Activated T-helper 17 cell treated with anti-CD3 and anti-CD28 coated beads, Interleukin-2, amount 50 U/mL, for 72 hours (primary cell): Measurements from ENCODE around the gene GNAS. TPM values are rescaled to one million over a fixed set of nuclear protein-coding genes. Genes with fewer than 3 reads are reported as not detected.

Experiments used
- ATAC-seq: fragments of 150-1000 bp; cut with Tn5 transposase; replicated peaks from 2 replicates; pipeline ENCODE4 v1.10.0; 2021; ENCODE audit warnings: mild to moderate bottlenecking, moderate library complexity
- H3K27ac Mint-ChIP-seq: one replicate; pipeline ENCODE4 v1.8.0; 2022; ENCODE audit warnings: mixed read lengths
- H3K27me3 Mint-ChIP-seq: one replicate; pipeline ENCODE4 v1.8.0; 2022; ENCODE audit warnings: mixed read lengths
- H3K36me3 Mint-ChIP-seq: one replicate; pipeline ENCODE4 v1.8.0; 2022; ENCODE audit warnings: low read depth, mild to moderate bottlenecking, mixed read lengths
- H3K4me1 Mint-ChIP-seq: one replicate; pipeline ENCODE4 v1.8.0; 2022; ENCODE audit warnings: mixed read lengths
- H3K4me3 Mint-ChIP-seq: one replicate; pipeline ENCODE4 v1.8.0; 2022; ENCODE audit warnings: mild to moderate bottlenecking, mixed read lengths
- H3K9me3 Mint-ChIP-seq: one replicate; pipeline ENCODE4 v1.8.0; 2022; ENCODE audit warnings: mixed read lengths
- total RNA-seq, 2 donors: library from RNA; stranded (reverse); gene quantifications; one replicate each; pipeline ENCODE4 v1.2.3, GENCODE V29; 2022

The GNAS gene
- total RNA-seq, 2 donors from 2014 or later, result 412 to 688 TPM

DNA sequence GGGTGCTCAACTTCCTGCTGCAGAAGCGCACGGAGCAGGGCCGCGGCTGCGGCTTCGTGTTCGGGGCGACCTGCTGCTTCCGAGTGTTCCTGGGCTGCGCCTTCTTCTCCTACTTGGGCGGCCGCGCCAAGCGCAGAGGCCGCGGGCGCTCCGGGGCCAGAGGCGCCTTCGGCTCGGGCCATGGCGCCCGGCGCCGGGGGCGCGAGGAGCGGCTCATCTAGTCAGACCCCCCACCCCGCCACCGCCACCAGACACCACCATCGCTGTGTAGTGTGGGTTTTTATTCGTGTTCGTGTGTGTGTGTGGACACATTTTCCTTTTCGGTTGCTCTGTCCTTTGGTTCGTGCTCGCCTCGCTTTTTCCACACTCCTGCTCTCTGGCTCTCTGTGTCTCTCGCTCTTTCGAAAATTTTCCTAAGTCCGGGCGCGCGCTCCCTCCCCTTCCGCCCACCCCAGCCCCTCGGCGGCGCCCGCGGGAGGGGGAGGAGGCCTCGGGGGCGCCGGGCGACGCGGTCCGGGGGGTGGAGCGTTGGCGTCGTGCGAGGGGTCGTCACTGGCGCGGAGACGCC lies 38.1 kb downstream of the GNAS start:
- peak overlapping the region; percentile 77 for H3K4me3 Mint-ChIP-seq
- no peaks in the 10 kb centered on the region for H3K9me3 Mint-ChIP-seq
- H3K27ac Mint-ChIP-seq, result no peak overlapping the region
- H3K4me1 Mint-ChIP-seq, result peaks cover 22% of the 10 kb centered on the region
- peak; percentile 13 for ATAC-seq
- H3K36me3 Mint-ChIP-seq, result peaks cover 37% of the 10 kb centered on the region
- no peaks in the 10 kb centered on the region for H3K27me3 Mint-ChIP-seq

DNA sequence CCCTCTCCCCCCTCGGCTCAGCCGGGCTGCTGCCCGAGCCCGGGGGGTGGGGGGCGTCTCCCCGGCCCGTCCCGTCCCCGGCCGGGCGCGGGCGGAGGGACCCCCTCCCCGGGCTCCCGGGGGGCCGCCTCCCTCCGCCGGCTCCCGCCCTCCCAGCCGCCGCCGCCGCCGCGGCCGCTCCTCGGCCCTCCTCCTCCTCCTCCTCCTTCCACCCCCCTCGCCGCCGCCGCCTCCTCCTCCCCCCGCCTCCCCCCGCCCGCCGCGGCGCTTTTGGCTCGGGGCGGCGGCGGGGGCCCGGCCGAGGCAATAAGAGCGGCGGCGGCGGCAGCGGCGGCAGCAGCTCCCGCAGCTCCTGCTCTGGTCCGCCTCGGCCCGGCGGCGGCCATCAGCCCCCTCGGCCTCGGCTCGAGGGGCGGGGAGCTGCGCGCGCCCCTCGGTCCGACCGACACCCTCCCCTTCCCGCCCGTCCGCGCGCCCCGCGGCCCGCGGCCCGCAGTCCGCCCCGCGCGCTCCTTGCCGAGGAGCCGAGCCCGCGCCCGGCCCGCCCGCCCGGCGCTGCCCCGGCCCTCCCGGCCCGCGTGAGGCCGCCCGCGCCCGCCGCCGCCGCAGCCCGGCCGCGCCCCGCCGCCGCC lies 38.7 kb downstream of the GNAS start:
- no peaks in the 10 kb centered on the region for H3K9me3 Mint-ChIP-seq
- no peaks in the 10 kb centered on the region for H3K27me3 Mint-ChIP-seq
- ATAC-seq, result peak; percentile 11
- H3K27ac Mint-ChIP-seq, result no peak overlapping the region
- H3K4me1 Mint-ChIP-seq, result peaks cover 27% of the 10 kb centered on the region
- peak overlapping the region; percentile 95 for H3K4me3 Mint-ChIP-seq
- peaks cover 43% of the 10 kb centered on the region for H3K36me3 Mint-ChIP-seq

DNA sequence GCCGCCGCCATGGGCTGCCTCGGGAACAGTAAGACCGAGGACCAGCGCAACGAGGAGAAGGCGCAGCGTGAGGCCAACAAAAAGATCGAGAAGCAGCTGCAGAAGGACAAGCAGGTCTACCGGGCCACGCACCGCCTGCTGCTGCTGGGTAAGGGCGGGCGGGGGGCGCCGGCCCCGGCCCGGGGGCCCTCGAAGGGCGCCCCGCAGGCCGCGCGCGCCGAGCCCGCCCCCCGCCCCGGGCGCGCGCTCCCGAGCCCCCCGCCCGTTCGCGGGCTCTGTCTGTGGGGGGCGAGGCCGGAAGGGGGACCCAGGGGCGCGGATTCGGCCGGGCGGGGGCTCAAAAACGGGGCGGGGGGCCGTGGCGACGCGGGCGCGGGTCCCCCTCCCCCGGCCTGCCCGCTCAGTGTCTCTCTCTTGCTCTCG lies 39.2 kb downstream of the GNAS start:
- Mint-ChIP-seq H3K27ac (peak overlapping the region; percentile 96), H3K4me3 (peak overlapping the region; percentile 95), H3K9me3 (no peaks in the 10 kb centered on the region), H3K36me3 (peaks cover 48% of the 10 kb centered on the region), H3K27me3 (no peaks in the 10 kb centered on the region), H3K4me1 (peaks cover 29% of the 10 kb centered on the region)
- no peak for ATAC-seq

DNA sequence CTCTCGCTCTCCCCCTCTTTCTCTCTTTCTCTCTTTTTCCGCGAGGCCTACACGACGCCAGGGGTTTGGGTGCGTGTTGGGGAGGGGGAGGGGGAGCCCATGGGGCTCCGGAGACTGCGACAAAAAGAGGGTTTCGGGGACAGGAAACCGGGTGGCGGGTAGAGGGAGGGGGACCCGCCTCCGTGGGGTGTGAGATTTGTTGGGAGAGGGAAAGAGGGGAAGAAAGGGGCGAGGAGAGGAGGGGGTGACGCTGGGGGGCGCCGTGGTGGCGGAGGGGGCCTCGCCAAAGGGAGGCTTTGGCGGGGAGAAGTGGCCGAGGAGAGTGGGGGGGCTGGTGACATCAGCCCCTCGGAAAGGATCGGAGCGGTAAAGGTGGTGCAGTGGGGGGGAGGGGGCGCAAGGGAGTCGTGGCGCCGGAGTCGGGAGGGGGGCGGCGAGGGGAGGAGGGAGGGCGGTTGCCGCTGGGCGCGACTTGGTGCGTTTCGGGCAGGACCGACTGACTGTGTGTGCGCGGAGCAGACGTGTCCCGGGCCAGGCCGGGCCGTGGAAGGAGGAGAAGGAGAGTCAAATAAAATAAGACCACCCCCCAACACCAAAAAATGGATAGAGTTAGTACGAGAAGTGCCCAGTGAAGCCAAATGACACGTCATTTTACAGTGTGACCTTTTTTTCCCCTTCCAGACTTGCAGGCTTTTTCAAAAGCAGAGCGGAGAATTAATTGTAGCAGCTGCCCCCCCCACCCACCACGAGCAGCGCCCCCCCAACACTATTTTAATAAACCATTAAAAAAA lies 39.8 kb downstream of the GNAS start:
- peak overlapping the region; percentile 95 for H3K4me3 Mint-ChIP-seq
- peaks cover 29% of the 10 kb centered on the region for H3K4me1 Mint-ChIP-seq
- H3K36me3 Mint-ChIP-seq, result peaks cover 54% of the 10 kb centered on the region
- H3K27me3 Mint-ChIP-seq, result no peaks in the 10 kb centered on the region
- peak overlapping the region; percentile 96 for H3K27ac Mint-ChIP-seq
- ATAC-seq, result peak; percentile 36
- H3K9me3 Mint-ChIP-seq, result no peaks in the 10 kb centered on the region

DNA sequence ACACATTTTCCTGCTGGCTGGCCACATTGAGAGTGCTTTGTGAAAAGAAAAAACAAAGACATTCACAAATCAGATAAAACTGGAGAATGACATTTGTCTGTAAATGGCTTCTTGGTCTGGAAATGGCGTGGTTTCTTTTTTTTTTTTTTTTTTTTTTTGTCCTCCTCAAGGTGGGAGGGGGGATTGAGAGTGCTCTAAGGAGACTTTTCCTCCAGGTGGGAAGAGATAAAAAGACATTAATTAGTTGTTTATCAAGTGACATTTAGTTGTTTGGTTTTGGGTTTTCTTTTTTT lies 40.4 kb downstream of the GNAS start:
- ATAC-seq, result no peak
- H3K27me3 Mint-ChIP-seq, result no peaks in the 10 kb centered on the region
- peaks cover 32% of the 10 kb centered on the region for H3K4me1 Mint-ChIP-seq

DNA sequence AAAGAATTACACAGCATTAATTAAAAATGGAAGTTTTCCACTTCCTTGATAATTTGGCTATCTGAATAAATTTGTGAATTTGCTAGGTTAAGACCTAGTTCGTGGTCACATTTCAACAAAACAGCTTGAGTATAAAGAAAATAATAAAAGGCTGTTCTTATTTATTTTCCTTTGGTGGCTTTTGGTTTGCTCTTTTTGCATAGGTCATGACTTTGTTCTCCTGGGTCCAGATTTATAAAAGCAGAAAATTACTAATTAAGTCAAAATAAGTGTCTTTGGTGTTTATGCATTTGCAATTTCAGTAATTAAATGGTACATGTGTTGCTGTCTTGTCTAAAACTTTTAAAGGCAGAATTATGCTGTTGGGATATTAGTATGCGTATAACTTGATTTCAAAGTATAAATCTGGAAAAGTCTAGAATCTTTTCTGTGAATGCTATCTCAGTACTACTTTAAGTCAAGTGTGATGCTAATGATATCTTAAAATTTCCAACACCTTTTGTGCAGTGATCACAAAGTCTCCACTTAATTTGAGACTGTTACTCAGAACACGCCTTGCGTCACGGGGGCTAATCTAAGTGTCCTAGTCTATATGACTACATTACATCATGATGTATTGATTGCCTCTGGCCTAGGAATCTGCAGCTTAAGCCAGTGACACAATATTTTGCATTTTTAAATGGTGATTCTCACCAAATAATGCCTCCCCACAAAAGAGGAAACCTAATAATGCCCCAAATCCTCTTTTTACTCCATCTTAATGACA lies 41.0 kb downstream of the GNAS start:
- ATAC-seq, result peak; percentile 32
- H3K9me3 Mint-ChIP-seq, result no peaks in the 10 kb centered on the region
- H3K36me3 Mint-ChIP-seq, result peaks cover 66% of the 10 kb centered on the region
- H3K27ac Mint-ChIP-seq, result peak overlapping the region; percentile 96
- H3K4me1 Mint-ChIP-seq, result peaks cover 33% of the 10 kb centered on the region
- H3K4me3 Mint-ChIP-seq, result peak overlapping the region; percentile 95
- no peaks in the 10 kb centered on the region for H3K27me3 Mint-ChIP-seq

More for the DNA sequence above, 40.4 kb downstream of the GNAS start:
- Mint-ChIP-seq H3K9me3 (no peaks in the 10 kb centered on the region), H3K4me3 (peak overlapping the region; percentile 95), H3K36me3 (peaks cover 59% of the 10 kb centered on the region), H3K27ac (peak overlapping the region; percentile 96)

DNA sequence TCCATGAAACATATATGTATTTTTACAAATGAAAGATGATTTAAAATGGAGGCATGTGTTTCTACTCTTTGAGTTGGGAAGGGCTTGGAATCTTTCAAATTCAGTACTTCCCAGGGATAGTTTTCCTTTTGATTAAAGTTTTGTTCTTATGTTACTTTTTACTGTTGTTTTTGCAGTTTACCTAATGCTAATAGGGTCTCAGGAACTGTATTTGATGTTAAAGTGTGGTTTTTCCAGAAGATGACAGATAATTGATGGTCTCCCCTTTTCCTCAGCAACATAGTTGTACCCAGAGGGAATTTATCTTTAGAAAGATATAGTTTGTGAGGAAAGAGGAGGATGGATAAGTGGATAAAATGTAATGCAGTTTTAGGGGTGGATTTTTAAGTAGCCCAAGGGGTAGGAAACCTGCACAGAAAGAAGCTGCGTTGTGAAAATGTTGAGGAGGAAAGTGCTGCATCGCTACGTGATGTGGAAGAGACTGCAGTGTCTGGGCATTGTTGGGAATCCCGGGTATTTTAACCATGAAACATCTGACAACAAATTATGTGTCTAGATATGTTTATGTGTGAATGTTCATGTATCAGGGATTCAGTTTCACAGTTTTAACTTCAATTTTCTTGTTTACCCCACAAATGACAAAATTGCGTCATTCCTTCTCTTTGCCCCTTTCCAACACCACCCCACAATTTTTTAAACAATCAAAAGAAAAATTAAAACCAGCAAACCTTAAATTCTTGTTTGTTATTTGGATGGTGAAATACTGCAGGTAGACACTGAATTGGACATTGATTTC lies 42.3 kb downstream of the GNAS start:
- H3K27ac Mint-ChIP-seq, result peak overlapping the region; percentile 96
- H3K36me3 Mint-ChIP-seq, result peaks cover 79% of the 10 kb centered on the region
- H3K27me3 Mint-ChIP-seq, result no peaks in the 10 kb centered on the region
- ATAC-seq, result no peak
- no peaks in the 10 kb centered on the region for H3K9me3 Mint-ChIP-seq
- H3K4me3 Mint-ChIP-seq, result peak overlapping the region; percentile 95
- H3K4me1 Mint-ChIP-seq, result peaks cover 44% of the 10 kb centered on the region

DNA sequence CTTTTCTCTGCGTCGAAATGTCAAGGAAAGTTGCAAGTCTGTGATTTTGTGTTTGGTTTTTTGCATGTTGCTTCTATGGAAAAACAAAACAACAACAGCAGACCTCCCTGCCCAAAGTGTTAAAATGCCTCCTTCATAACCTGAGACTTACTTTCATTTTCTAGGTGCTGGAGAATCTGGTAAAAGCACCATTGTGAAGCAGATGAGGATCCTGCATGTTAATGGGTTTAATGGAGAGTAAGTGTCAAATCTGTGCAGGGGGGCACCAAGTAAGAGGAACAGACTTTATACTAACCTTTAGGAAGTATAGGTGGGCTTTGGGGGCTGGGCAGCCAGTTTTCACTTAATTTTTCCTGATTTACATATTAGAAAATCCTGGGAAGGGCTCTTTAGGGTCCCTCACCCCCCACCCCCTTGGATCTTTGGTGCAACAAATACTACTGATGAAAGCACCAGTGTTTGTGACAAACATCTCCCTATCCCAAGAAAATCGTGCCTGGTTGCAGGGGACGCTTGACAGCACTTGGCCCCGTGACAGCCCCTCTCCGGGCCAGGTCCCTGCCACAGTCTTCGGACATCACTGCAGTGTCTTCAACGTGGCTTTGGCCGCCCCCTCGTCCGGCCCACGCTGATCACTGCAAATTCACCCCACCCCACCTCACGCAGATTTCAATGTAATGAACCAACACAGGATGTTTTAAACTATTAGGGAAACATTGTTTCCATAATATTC lies 43.1 kb downstream of the GNAS start:
- Mint-ChIP-seq H3K36me3 (peaks cover 87% of the 10 kb centered on the region), H3K27ac (peak overlapping the region; percentile 96), H3K27me3 (no peaks in the 10 kb centered on the region), H3K9me3 (no peaks in the 10 kb centered on the region), H3K4me3 (peak overlapping the region; percentile 95), H3K4me1 (peaks cover 51% of the 10 kb centered on the region)
- ATAC-seq, result no peak

DNA sequence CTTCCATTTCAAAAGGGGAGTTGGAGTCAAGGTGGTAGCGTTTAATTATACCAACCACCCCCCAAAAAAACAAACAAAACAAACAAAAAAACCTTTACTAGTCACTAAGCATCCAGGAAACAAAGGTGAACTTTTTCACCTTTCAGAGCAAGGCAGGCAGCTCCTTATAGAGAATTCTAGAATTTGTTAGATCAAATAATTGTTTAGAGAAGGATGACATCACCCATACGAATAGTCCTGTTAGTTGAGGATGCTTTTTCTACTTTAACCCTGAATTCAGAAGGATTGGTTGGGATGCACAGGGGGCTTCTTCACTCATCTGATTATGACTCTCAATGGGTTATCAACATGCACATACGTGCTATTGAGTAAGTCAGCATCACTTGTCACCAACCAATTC lies 44.3 kb downstream of the GNAS start:
- ATAC-seq, result no peak
- H3K4me3 Mint-ChIP-seq, result no peak overlapping the region
- H3K27ac Mint-ChIP-seq, result peak overlapping the region; percentile 10
- no peaks in the 10 kb centered on the region for H3K27me3 Mint-ChIP-seq
- no peaks in the 10 kb centered on the region for H3K9me3 Mint-ChIP-seq
- peaks cover 52% of the 10 kb centered on the region for H3K4me1 Mint-ChIP-seq
- peaks cover 95% of the 10 kb centered on the region for H3K36me3 Mint-ChIP-seq

DNA sequence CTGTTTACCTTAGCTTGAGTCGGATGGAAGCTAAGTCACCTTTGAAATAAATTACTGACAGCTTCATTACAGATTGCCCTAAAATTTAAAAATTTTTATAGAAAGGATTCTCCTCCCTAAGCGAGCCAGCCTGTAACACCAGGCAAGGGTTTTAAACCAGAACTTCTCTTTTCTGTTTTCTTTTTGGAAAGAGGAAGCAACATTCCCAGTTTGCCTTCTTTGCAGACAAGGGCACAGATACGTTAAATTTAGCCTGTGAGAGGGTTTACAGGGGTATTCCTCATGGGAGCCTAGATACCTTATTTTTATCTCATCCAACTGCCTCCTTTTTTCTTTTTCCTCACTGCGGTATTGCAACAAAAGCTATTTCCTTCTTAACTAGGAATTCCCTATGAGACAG lies 45.0 kb downstream of the GNAS start:
- no peak for ATAC-seq
- peaks cover 57% of the 10 kb centered on the region for H3K4me1 Mint-ChIP-seq
- H3K4me3 Mint-ChIP-seq, result no peak overlapping the region
- H3K9me3 Mint-ChIP-seq, result no peaks in the 10 kb centered on the region
- peak overlapping the region; percentile 10 for H3K27ac Mint-ChIP-seq
- H3K27me3 Mint-ChIP-seq, result no peaks in the 10 kb centered on the region
- H3K36me3 Mint-ChIP-seq, result peaks cover 94% of the 10 kb centered on the region

DNA sequence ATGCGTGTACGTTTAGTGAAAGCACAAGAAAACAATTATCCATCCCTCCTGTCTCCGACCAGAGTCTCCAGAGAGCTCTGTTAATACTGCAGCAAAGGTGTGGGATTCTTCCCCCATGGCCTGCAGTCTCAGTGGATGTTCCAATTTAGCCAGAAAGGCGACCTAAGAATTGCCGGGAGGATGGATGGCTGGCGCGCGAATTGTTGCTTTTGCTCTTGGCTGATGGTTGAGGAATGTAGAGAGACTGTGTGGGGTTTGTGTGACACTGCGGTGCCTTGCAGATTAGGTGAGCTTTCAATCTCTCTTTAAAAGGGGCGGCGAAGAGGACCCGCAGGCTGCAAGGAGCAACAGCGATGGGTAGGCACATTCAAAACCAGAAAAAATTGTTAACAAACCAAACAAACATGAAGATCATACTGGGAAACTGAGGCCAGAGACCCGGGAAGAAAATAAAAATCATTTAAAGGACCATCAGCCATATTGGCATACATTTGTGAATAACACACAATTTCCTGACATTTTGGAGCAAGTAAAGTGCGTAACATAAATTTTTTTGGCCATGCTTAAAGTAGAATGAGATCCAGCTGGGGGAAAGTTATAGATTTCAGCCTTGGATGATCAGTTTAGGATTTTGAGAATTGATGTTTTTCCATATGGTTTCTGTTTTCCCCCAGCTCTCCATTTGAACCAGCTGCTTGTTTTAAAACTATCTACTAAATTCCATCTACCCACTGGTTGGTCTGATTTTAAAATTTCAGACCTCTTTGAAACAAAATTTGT lies 46.3 kb downstream of the GNAS start:
- Mint-ChIP-seq H3K4me3 (no peak overlapping the region), H3K4me1 (peaks cover 59% of the 10 kb centered on the region), H3K9me3 (no peaks in the 10 kb centered on the region), H3K36me3 (peaks cover 93% of the 10 kb centered on the region), H3K27me3 (no peaks in the 10 kb centered on the region), H3K27ac (no peak overlapping the region)
- ATAC-seq, result no peak

DNA sequence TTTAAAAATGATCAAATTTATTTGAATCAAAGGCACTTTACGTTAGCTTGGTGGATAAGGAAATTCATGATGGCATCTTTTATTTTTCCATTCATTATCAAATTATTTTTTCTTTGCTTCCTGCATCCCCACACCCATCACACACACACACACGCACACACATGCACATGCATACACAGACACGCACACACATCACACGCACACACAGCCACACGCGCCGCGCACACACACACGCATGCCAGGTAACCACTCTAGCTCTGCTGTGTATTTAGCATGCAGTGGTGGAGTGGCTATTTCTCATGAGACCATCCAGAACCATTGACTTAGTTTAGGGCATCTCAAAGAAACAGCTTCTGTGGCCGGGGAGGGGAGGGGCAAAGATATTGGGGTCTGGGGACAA lies 47.0 kb downstream of the GNAS start:
- Mint-ChIP-seq H3K27me3 (no peaks in the 10 kb centered on the region), H3K4me3 (no peak overlapping the region), H3K9me3 (no peaks in the 10 kb centered on the region), H3K27ac (no peak overlapping the region), H3K4me1 (peaks cover 53% of the 10 kb centered on the region), H3K36me3 (peaks cover 95% of the 10 kb centered on the region)
- ATAC-seq, result no peak

DNA sequence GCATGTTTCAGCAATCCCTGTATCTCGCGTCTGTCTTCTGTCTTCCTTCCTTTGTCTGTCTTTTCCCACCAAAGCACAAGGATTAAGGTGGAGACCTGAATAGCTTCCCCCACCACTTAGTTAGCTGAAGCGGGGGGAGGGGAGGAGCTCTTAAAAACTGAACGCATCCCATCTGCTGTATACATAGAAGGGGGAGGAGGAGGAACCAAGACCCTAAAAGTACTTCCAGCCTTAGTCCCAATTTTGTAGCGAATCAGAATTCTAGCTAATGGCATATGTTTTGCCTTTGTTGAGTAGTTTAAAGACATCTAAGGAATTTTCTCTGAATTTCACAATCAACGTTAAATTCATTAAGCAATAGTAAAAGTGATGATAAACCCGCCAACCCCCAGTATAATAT lies 47.9 kb downstream of the GNAS start:
- no peaks in the 10 kb centered on the region for H3K27me3 Mint-ChIP-seq
- H3K4me1 Mint-ChIP-seq, result peaks cover 52% of the 10 kb centered on the region
- H3K36me3 Mint-ChIP-seq, result peaks cover 95% of the 10 kb centered on the region
- no peak overlapping the region for H3K27ac Mint-ChIP-seq
- ATAC-seq, result no peak
- no peaks in the 10 kb centered on the region for H3K9me3 Mint-ChIP-seq
- H3K4me3 Mint-ChIP-seq, result no peak overlapping the region
